DMS 273 treated with DMSO at 0.1 percent for 48 hours (cell line): ENCODE results near the gene SDR42E2.
"Not testable (repeated sequence)": the region's sequence is repeated elsewhere in the genome, so short reads cannot be mapped to it uniquely, and the experiment has no call there.

Source experiments
- DNase-seq: peaks from one replicate; lab custom pipeline; 2025; lab: John Stamatoyannopoulos, UW

Gene SDR42E2

GRCh38 chr16:22161999-22162655 is at the start of gene SDR42E2:
SDR42E2 (plus strand) TSS chr16:22162506; CDS start chr16:22165583, 3,077 bp downstream.
- DNase-seq, result no peak

GRCh38 chr16:22116095-22116700 is 46.1 kb upstream of the SDR42E2 start:
- DNase-seq, result no peak

- no peak for DNase-seq
Measured at GRCh38 chr16:22117609-22118008, 44.7 kb upstream of the SDR42E2 start.

GRCh38 chr16:22120440-22120839 is 41.9 kb upstream of the SDR42E2 start:
- DNase-seq, result no peak

GRCh38 chr16:22122239-22122638 is 40.1 kb upstream of the SDR42E2 start:
- no peak for DNase-seq

GRCh38 chr16:22123146-22123545 is 39.2 kb upstream of the SDR42E2 start:
- no peak for DNase-seq

GRCh38 chr16:22123759-22124490 is 38.4 kb upstream of the SDR42E2 start:
- DNase-seq, result no peak

- DNase-seq, result no peak
Measured at GRCh38 chr16:22124583-22125284, 37.6 kb upstream of the SDR42E2 start.

GRCh38 chr16:22126037-22126558 is 36.2 kb upstream of the SDR42E2 start:
- no peak for DNase-seq

GRCh38 chr16:22128537-22128936 is 33.8 kb upstream of the SDR42E2 start:
- DNase-seq, result not testable (repeated sequence)

- DNase-seq, result no peak
Measured at GRCh38 chr16:22130528-22130927, 31.8 kb upstream of the SDR42E2 start.

GRCh38 chr16:22132801-22133200 is 29.5 kb upstream of the SDR42E2 start:
- no peak for DNase-seq

GRCh38 chr16:22138482-22138881 is 23.8 kb upstream of the SDR42E2 start:
- DNase-seq, result no peak

GRCh38 chr16:22139008-22139407 is 23.3 kb upstream of the SDR42E2 start:
- no peak for DNase-seq

- DNase-seq, result no peak
Measured at GRCh38 chr16:22139732-22140131, 22.6 kb upstream of the SDR42E2 start.

GRCh38 chr16:22141767-22142166 is 20.5 kb upstream of the SDR42E2 start:
- DNase-seq, result no peak

- no peak for DNase-seq
Measured at GRCh38 chr16:22144520-22144919, 17.8 kb upstream of the SDR42E2 start.

- DNase-seq, result no peak
Measured at GRCh38 chr16:22147853-22148252, 14.5 kb upstream of the SDR42E2 start.

- no peak for DNase-seq
Measured at GRCh38 chr16:22151246-22151998, 10.9 kb upstream of the SDR42E2 start.

- DNase-seq, result no peak
Measured at GRCh38 chr16:22152316-22152715, 10.0 kb upstream of the SDR42E2 start.

- DNase-seq, result not testable (repeated sequence)
Measured at GRCh38 chr16:22153078-22153477, 9.2 kb upstream of the SDR42E2 start.

GRCh38 chr16:22161401-22161800 is 905 bp upstream of the SDR42E2 start:
- no peak for DNase-seq
